GM19463 (cell line): ENCODE results near the gene MKLN1.
"Not testable (repeated sequence)": the region's sequence is repeated elsewhere in the genome, so short reads cannot be mapped to it uniquely, and the experiment has no call there.

Experiments used
- ATAC-seq: cut with Tn5 transposase; IDR thresholded peaks from one replicate; pipeline ENCODE4 v1.9.1; 2021; ENCODE audit warnings: mild to moderate bottlenecking, moderate library complexity; ENCODE audit not compliant: unreplicated experiment

Gene MKLN1

GRCh38 chr7:131455546-131455945, 127.9 kb downstream of the MKLN1 start:
- ATAC-seq: no peak

GRCh38 chr7:131456338-131456737, 128.7 kb downstream of the MKLN1 start:
- no peak for ATAC-seq

GRCh38 chr7:131459256-131459655, 131.6 kb downstream of the MKLN1 start:
- no peak for ATAC-seq

- ATAC-seq: no peak
Observed at GRCh38 chr7:131462059-131462458, 134.4 kb downstream of the MKLN1 start.

GRCh38 chr7:131462715-131463114, 135.0 kb downstream of the MKLN1 start:
- ATAC-seq: not testable (repeated sequence)

GRCh38 chr7:131466735-131467365, 139.2 kb downstream of the MKLN1 start:
- no peak for ATAC-seq

- ATAC-seq: no peak
Observed at GRCh38 chr7:131467788-131468187, 140.1 kb downstream of the MKLN1 start.

- no peak for ATAC-seq
Observed at GRCh38 chr7:131471250-131472004, 143.8 kb downstream of the MKLN1 start.

GRCh38 chr7:131476740-131477139, 149.1 kb downstream of the MKLN1 start:
- no peak for ATAC-seq

GRCh38 chr7:131480384-131481315, 153.0 kb downstream of the MKLN1 start:
- no peak for ATAC-seq

- ATAC-seq: peak; percentile 63
Observed at GRCh38 chr7:131482800-131483199, 155.1 kb downstream of the MKLN1 start.

- ATAC-seq: peak; percentile 54
Observed at GRCh38 chr7:131483586-131483985, 155.9 kb downstream of the MKLN1 start.

- no peak for ATAC-seq
Observed at GRCh38 chr7:131486346-131486745, 158.7 kb downstream of the MKLN1 start.

GRCh38 chr7:131487217-131487616, 159.5 kb downstream of the MKLN1 start:
- no peak for ATAC-seq

- ATAC-seq: no peak
Observed at GRCh38 chr7:131488361-131488760, 160.7 kb downstream of the MKLN1 start.

GRCh38 chr7:131489196-131489595, 161.5 kb downstream of the MKLN1 start:
- no peak for ATAC-seq

- no peak for ATAC-seq
Observed at GRCh38 chr7:131489881-131490280, 162.2 kb downstream of the MKLN1 start.

GRCh38 chr7:131493081-131493480, 165.4 kb downstream of the MKLN1 start:
- ATAC-seq: no peak

- ATAC-seq: no peak
Observed at GRCh38 chr7:131493581-131493980, 165.9 kb downstream of the MKLN1 start.

GRCh38 chr7:131494182-131494581, 166.5 kb downstream of the MKLN1 start:
- ATAC-seq: no peak
